HuH-7 (cell line): Measurements from ENCODE around the gene FZD4.

Source experiments
- DNase-seq: peaks from one replicate; pipeline ENCODE4 v3.0.0; 2011; ENCODE audit warnings: low spot score

Gene FZD4

GRCh38 chr11:86906198-86906597, 49.0 kb downstream of the FZD4 start:
- no peak for DNase-seq

GRCh38 chr11:86905252-86905651, 49.9 kb downstream of the FZD4 start:
- no peak for DNase-seq

GRCh38 chr11:86904001-86904400, 51.2 kb downstream of the FZD4 start:
- no peak for DNase-seq

- DNase-seq, result no peak
These were observed 52.9 kb downstream of the FZD4 start for GRCh38 chr11:86902345-86902744.

- DNase-seq, result no peak
These were observed 53.6 kb downstream of the FZD4 start for GRCh38 chr11:86901599-86901998.

- no peak for DNase-seq
These were observed 55.0 kb downstream of the FZD4 start for GRCh38 chr11:86900162-86900561.

GRCh38 chr11:86898689-86899088, 56.5 kb downstream of the FZD4 start:
- DNase-seq, result no peak

- no peak for DNase-seq
These were observed 58.8 kb downstream of the FZD4 start for GRCh38 chr11:86896441-86896841.
